GM10266 (cell line): ENCODE measurements around the gene SKOR1.

Experiments used
- DNase-seq: peaks from one replicate; pipeline ENCODE4 v3.0.0; 2012; ENCODE audit errors: extremely low spot score
- CTCF ChIP-seq: IDR thresholded peaks from 2 replicates; pipeline ENCODE4 v1.5.1; 2012; ENCODE audit warnings: mild to moderate bottlenecking, low read depth; ENCODE audit not compliant: control insufficient read depth, insufficient read depth; ENCODE audit errors: missing control alignments

The SKOR1 gene

DNA sequence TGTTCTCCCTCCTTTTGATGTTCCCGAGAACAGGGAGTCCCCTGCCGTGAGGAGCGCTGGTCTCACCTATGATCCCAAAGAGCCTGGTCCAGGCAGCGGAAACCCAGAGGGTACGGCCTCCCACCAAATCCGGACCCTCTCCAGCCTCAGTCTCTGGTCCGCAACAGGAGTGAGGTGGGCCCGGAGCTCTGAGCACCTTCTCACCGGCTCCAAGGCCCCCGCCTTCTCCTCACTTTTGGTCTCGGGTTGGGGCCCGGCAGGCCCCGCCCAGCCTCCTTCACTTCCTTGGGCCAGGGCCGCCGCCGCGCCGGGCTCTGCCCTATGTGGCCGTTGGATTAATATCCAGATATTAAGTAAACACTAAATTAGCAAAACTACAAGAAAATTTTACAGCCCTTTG is 5.7 kb upstream of the SKOR1 start:
- no peak for DNase-seq
- TF ChIP-seq CTCF, result no peak

- peak; percentile 26 for DNase-seq
- TF ChIP-seq CTCF, result no peak
Measured at GRCh38 chr15:67820122-67820991, 5.0 kb upstream of the SKOR1 start.

- no peak for TF ChIP-seq CTCF
- peak; percentile 80 for DNase-seq
Measured at GRCh38 chr15:67820992-67821783, 4.1 kb upstream of the SKOR1 start.

- peak; percentile 42 for DNase-seq
- TF ChIP-seq CTCF, result no peak
Measured at GRCh38 chr15:67821784-67822440, 3.4 kb upstream of the SKOR1 start.

DNA sequence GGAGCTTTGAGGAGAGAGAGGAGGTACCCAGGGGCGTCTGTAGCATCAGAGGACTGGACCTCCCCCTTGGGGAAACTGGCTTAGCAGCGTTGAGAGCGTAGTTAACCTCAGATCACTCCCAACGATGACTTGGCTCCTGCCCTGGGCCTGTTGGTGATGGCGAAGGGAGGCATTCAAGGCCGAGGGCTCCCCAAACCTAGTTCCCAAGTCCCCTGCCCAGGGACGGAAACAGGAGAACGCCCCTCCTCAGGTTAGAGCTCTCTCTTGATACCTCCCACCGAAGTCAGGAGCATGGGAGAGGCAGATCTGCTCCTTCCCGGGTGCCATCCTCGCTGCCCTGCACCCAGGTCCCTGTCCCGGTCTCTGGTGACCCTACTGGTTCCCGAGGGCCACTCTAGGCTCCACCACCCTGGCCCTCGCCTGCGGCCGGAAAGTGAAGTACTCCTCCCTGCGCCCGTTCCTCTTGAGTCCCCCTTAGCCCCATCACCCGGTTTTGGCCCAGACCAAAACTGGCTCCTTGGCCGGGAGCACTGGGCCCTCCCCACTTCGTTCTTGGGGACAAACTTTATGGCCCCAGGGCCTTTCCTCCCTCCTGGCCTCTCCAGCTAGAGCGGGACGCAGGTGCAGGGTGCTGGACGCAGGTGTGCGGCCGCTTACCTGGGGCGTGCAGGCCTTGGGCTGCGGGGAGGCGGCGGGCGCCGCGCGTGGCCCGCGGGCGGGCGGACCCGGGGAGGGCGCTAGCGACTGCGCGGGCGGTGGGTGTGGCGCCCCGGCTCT is 2.6 kb upstream of the SKOR1 start:
- TF ChIP-seq CTCF, result no peak
- peak; percentile 51 for DNase-seq

GRCh38 chr15:67823314-67824196 is 1.8 kb upstream of the SKOR1 start:
- peak; percentile 61 for DNase-seq

More at GRCh38 chr15:67823314-67824196, 1.8 kb upstream of the SKOR1 start:
- no peak for TF ChIP-seq CTCF
